Parathyroid adenoma (tissue), 2 donors: ENCODE data around the gene CDK5RAP1.

Source experiments
- H2AFZ ChIP-seq: fragments of 300-600 bp; sonication (generic); one replicate; pipeline ENCODE4 v1.7.0; 2017; ENCODE audit warnings: antibody characterized with exemption, mild to moderate bottlenecking
- H3K27ac ChIP-seq: fragments of 300-600 bp; sonication (generic); one replicate; pipeline ENCODE4 v1.7.0; 2017
- H3K27me3 ChIP-seq: fragments of 300-600 bp; sonication (generic); one replicate; pipeline ENCODE4 v1.7.0; 2017; ENCODE audit warnings: low read length; ENCODE audit not compliant: control insufficient read depth, insufficient read depth
- H3K36me3 ChIP-seq: fragments of 300-600 bp; sonication (generic); one replicate; pipeline ENCODE4 v1.7.0; 2017; ENCODE audit warnings: low read length; ENCODE audit not compliant: control insufficient read depth, insufficient read depth
- H3K4me1 ChIP-seq: fragments of 300-600 bp; sonication (generic); one replicate; pipeline ENCODE4 v1.7.0; 2017; ENCODE audit warnings: control low read depth
- H3K4me2 ChIP-seq: fragments of 300-600 bp; sonication (generic); one replicate; pipeline ENCODE4 v1.7.0; 2017; ENCODE audit warnings: low read length
- H3K4me3 ChIP-seq: fragments of 300-600 bp; sonication (generic); one replicate; pipeline ENCODE4 v1.7.0; 2017; ENCODE audit warnings: low read depth, low read length
- H3K79me2 ChIP-seq: fragments of 300-600 bp; sonication (generic); one replicate; pipeline ENCODE4 v1.7.0; 2017; ENCODE audit warnings: control low read depth
- H3K9ac ChIP-seq: fragments of 300-600 bp; sonication (generic); one replicate; pipeline ENCODE4 v1.7.0; 2017; ENCODE audit warnings: mild to moderate bottlenecking
- H3K9me3 ChIP-seq: fragments of 300-600 bp; sonication (generic); one replicate; pipeline ENCODE4 v1.7.0; 2017; ENCODE audit warnings: low read length; ENCODE audit not compliant: control insufficient read depth
- CTCF ChIP-seq: fragments of 300-600 bp; sonication (generic); IDR thresholded peaks from one replicate; pipeline ENCODE4 v1.7.0; 2017; ENCODE audit warnings: antibody characterized with exemption, mild to moderate bottlenecking
- donor health status: primary hyperparathyroidism.

CDK5RAP1 gene

GRCh38 chr20:33316343-33316742, 85.0 kb downstream of the CDK5RAP1 start:
- no peaks in the 10 kb centered on the region for H3K36me3 ChIP-seq
- H3K4me1 ChIP-seq, result no peaks in the 10 kb centered on the region
- H3K9ac ChIP-seq, result no peak overlapping the region
- no peak overlapping the region for H3K4me3 ChIP-seq
- no peak overlapping the region for H2AFZ ChIP-seq
- H3K79me2 ChIP-seq, result no peaks in the 10 kb centered on the region
- no peaks in the 10 kb centered on the region for H3K27me3 ChIP-seq
- no peak for TF ChIP-seq CTCF
- no peak overlapping the region for H3K27ac ChIP-seq
- H3K9me3 ChIP-seq, result no peaks in the 10 kb centered on the region
- H3K4me2 ChIP-seq, result no peak overlapping the region

- H3K4me2 ChIP-seq, result no peak overlapping the region
- H3K27ac ChIP-seq, result no peak overlapping the region
- H3K36me3 ChIP-seq, result no peaks in the 10 kb centered on the region
- TF ChIP-seq CTCF, result no peak
- H3K79me2 ChIP-seq, result no peaks in the 10 kb centered on the region
- no peaks in the 10 kb centered on the region for H3K27me3 ChIP-seq
- no peak overlapping the region for H3K9ac ChIP-seq
- H3K4me3 ChIP-seq, result no peak overlapping the region
- H2AFZ ChIP-seq, result no peak overlapping the region
- no peaks in the 10 kb centered on the region for H3K4me1 ChIP-seq
- H3K9me3 ChIP-seq, result no peaks in the 10 kb centered on the region
These were observed 87.5 kb downstream of the CDK5RAP1 start for GRCh38 chr20:33313686-33314314.

GRCh38 chr20:33312583-33312982, 88.7 kb downstream of the CDK5RAP1 start:
- TF ChIP-seq CTCF, result no peak
- H3K79me2 ChIP-seq, result no peaks in the 10 kb centered on the region
- no peak overlapping the region for H3K4me2 ChIP-seq
- H3K27me3 ChIP-seq, result no peaks in the 10 kb centered on the region
- H2AFZ ChIP-seq, result no peak overlapping the region
- no peak overlapping the region for H3K27ac ChIP-seq
- H3K4me3 ChIP-seq, result no peak overlapping the region
- H3K36me3 ChIP-seq, result no peaks in the 10 kb centered on the region
- H3K9me3 ChIP-seq, result no peaks in the 10 kb centered on the region
- H3K9ac ChIP-seq, result no peak overlapping the region
- H3K4me1 ChIP-seq, result no peaks in the 10 kb centered on the region

- Histone ChIP-seq H3K4me3 (no peak overlapping the region), H3K27ac (no peak overlapping the region), H3K9me3 (no peaks in the 10 kb centered on the region), H3K79me2 (no peaks in the 10 kb centered on the region), H3K4me1 (no peaks in the 10 kb centered on the region), H3K36me3 (no peaks in the 10 kb centered on the region), H3K4me2 (no peak overlapping the region), H3K27me3 (no peaks in the 10 kb centered on the region), H2AFZ (no peak overlapping the region), H3K9ac (no peak overlapping the region)
- TF ChIP-seq CTCF, result no peak
These were observed 89.3 kb downstream of the CDK5RAP1 start for GRCh38 chr20:33311996-33312395.

- Histone ChIP-seq H3K4me2 (no peak overlapping the region), H3K9me3 (no peaks in the 10 kb centered on the region), H3K36me3 (no peaks in the 10 kb centered on the region), H3K27me3 (no peaks in the 10 kb centered on the region), H3K27ac (no peak overlapping the region), H2AFZ (no peak overlapping the region), H3K4me1 (no peaks in the 10 kb centered on the region), H3K79me2 (no peaks in the 10 kb centered on the region), H3K9ac (no peak overlapping the region), H3K4me3 (no peak overlapping the region)
- TF ChIP-seq CTCF, result no peak
These were observed 90.3 kb downstream of the CDK5RAP1 start for GRCh38 chr20:33311011-33311410.
